Activated CD4-positive, alpha-beta T cell treated with anti-CD3 and anti-CD28 coated beads, Interleukin-2, amount 50 U/mL, for 48 hours (primary cell): ENCODE measurements around the gene GAB4.

Experiments
- DNase-seq, 2 experiments: peaks; one replicate each; pipeline ENCODE4 v3.0.0-alpha.2; 2020

Gene GAB4

DNA sequence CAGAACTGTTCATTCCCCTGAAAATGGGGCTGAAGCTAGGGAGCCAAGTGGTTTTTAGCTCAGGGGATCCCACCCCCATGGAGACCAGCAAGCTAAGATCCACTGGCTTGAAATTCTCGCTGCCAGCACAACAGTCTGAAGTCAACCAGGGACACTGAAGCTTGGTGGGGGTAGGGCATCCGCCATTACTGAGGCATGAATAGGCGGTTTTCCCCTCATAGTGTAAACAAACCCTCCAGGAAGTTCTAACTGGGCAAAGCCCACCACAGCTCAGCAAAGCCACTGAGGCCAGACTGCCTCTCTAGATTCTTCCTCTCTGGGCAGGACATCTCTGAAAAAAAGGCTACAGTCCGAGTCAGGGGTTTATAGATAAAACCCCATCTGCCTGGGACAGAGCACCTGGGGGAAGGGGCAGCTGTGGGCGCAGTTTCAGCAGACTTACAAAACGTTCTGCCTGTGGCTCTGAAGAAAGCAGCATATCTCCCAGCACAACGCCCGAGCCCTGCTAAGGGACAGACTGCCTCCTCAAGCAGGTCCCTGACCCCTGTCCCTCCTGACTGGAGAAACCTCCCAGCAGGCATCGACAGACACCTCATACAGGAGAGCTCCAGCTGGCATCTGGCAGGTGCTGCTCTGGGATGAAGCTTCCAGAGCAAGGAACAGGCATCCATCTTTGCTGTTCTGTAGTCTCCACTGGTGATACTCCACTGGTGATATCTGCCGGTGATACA, 32.7 kb downstream of the GAB4 start:
- no peak for DNase-seq

DNA sequence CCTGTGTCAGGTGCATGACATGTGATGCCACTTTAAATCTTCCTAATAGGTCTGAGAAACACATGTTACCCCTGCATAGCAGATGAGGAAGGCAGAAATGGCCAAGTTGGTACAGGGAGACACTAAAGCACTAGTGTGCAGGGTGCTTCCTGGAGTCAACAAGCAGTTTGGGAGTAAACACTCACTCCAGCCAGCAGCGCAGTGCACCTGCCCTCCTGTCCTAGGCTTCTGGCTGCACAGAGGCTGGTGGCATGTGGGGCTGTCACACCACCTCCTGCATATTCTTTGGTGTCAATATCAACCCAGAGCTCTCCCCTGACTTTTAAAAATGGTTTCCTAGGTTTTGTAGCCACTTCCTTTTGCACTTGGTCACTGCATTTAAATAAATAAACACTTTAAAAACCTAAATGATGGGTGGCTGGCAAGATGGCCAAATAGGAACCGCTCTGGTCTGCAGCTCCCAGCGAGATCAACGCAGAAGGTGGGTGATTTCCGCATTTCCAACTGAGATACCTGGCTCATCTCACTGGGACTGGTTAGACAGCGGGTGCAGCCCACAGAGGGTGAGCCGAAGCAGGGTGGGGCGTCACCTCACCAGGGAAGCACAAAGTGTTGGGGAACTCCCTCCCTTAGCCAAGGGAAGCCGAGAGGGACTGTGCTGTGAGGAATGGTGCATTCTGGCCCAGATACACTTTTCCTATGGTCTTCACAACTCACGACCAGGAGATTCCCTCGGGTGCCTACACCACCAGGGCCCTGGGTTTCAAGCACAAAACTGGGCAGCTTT, 33.5 kb downstream of the GAB4 start:
- DNase-seq, result no peak

DNA sequence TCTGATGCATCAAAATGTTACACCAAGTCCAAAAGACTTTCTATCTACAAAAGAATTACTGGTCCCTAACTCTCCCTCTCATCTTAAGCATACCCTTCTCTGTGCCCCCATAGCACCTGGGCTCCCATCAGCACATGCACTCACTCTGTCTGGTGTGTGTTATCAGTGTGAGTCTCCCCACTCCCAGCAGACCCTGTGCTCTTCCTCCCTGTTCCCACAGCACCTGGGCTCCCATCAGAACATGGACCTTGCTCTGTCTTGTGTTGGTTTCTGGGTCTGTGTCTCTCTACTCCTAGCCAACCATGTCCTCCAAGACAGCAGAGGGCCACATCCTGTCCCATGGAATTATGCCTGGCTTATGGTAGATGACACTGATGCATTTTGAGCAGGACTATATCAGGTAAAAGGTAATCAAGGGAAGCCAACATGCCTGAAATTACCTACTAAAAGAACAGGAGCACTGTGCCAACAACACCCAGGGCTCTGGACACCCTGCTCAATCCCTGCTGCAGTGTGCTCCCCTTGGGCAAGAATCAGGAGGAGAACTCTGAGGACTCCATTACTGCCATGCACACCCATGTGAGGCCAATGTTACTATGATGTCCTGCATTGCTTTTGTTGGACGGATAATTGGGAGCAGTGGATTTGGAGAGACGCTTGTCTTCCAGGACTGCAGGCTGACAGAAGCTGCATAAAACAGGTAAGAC, 34.3 kb downstream of the GAB4 start:
- DNase-seq, result no peak

DNA sequence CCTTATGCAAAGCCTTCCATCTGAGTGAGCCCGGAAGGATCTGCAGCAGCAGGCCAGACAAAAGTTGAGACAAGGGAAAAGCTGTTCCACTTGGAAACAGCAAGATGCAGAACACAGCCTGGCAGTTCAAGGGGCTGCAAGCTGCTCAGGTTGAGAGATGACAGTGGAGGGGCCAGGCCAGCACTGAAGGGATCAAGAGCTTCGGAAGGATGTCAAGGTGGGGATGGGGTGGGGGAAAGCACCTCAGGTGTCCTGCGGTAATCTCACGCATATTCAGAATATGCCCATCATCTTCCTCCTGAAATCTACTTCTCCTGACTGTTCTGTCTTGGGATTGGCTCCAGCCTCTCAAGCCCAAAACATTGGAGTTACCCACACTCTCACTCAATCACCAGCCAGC, 35.7 kb downstream of the GAB4 start:
- DNase-seq, result no peak

DNA sequence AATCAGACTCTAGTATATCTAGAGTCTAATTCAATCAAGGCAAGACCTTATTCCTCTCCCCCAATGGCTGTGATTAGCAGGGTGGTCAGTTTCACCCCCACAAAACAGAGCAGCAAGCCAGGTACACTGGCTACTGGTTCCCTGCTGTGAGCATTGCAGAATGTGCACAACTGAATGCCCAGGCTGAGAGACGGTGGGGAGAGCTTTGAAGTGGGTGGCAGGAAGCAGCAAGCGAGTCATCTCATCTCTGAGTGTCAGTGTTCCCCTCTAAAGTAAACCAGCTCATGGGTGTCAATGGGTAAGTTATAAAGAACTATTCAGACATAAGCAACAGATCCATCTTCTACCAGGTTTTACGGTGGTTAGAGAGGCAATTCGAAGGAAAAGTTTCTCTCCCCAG, 37.6 kb downstream of the GAB4 start:
- no peak for DNase-seq

DNA sequence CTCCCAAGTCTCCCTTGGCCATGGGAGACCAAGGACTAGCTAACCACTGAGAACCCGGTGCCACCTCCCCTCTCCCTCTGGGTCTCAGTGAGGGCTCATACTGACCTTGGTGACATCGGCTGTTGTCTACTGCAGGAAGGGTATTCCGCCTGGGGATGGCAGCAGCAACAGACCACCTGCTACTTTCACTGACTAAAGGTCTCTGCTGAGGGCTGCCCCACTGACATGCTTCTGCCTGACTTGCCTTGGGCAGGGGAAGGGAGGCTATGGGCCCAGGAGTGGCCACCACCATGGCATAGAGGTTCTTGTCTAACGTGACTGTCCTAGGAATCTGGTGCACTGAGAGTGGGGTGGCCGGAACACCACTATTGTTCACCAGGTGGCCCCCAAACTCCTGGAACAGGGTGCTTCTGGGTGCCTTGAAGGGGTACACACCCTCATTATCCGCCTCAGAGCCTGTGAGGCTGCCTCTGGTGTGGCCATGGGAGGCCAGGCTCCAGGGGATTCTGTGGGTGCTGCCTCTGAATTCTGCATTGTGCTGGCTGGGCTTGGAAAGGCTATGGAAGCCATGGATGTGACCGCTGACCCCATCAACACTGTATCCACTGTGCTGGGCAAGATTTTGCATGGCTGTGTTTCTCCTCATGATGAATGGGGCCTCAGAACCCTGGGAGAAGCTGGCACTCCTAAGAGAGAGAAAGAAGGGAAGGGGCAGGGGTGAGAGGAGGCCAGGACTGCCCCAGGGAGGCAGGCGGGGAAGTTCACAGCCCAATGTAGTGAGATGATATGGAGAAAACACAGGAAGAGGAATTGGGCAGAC, 38.3 kb downstream of the GAB4 start:
- no peak for DNase-seq

DNA sequence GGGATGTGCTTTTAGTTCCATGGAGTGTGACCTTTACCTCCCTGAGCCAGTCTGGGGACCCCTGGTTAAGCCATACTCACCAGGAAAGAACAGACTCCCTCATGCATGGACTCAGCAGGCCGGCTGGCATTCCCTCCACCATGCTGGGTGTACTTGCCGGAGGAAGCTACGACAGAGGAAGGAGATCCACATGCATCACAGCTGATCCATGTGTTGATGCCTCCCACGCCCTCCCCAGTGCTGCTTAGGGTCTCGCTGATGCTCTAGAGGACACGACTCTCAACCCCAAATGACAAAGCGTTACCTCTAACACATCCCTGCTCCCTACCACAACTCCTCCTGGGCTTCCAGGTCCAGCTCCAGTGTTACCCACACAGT, 39.8 kb downstream of the GAB4 start:
- no peak for DNase-seq

DNA sequence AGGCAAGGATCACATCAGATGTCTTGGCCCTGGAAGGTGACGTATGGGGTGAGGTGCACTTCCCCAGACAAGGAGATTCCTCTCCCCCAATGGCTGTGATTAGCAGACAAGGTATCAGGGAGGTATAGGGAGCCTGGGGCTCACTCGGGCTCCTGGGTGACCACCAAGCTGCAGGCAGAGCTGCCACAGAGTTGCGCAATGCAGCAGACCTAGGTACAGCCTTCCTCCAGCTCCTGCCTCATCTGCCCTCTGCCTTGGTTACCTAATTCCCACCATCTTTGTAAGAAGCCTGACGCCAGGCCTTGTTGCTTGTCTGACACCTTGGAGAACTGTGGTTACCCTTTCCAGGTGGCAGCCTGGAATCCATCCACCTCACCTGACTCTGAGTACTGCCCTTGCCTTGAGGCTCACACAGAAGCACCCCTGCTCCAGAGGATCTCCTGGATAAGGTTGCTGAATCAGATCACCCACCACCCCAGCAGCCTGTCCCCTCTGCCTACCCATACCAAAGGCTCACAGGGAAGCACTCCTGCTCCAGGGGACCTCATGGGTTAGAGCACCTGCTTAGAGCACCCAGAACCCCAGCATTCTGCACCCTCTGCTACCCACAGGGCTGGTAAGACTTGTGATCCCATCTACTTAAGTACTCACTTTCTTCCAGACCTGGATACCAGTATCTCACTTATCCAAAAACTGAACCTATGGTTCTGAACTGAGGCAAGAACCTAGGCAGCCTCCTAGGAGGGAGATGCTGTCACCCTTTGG, 40.4 kb downstream of the GAB4 start:
- no peak for DNase-seq

DNA sequence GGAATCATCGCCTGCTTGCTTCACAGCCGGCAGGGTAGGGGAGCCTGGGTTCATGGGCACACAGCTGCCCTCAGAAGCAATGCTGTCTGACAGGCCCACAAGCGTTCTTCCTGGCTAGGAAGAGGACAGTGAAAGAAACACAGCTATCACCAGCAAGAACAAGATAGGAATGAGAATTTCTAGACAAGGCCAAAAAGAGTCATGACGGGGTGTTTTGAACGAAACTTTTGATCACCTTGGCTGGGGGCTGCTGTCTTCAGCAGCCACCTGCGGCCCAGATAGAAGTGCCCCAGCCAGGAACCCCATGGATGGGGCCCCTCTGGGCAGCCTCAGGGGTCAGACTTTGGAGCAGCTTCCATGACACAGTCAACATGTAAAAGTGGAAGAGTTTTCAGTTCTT, 41.8 kb downstream of the GAB4 start:
- DNase-seq, result no peak

DNA sequence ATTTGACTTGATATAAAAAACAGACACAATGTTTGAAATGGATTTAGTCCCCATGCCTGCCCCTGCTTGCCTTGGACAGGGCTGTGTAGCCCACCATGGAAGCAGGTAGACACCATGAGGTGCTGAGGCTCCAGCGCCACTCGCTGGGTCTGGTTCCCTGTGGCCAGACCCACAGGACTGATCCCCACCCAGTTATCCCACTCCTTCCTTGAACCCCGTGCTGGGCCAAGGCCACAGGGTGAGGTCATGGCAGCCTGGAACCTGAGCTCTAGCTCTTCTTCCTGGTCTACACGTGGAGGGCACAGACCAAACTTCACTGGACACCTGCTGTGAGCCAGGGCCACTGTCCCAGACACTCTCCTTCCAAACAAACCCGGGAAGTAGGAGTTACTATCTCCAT, 42.5 kb downstream of the GAB4 start:
- DNase-seq, result no peak

DNA sequence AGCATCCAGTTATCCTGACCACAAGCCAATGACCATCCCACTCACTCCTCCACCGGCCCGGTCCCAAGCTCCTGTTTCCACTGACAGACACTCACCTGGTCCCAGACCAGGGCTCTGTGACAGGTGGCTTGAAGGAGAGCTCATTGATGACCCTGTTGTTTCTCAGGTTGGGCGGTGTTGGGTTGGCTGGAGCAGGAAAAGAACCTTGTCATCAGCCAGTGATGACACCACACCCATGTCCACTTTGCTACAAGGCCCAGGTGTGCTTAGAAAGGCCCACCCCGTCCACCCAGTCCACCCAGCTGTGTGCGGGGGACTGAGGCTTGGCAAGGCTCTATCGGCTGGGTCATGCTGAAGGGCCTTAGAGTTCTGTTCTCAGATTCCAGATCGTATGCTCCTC, 42.9 kb downstream of the GAB4 start:
- DNase-seq, result no peak

DNA sequence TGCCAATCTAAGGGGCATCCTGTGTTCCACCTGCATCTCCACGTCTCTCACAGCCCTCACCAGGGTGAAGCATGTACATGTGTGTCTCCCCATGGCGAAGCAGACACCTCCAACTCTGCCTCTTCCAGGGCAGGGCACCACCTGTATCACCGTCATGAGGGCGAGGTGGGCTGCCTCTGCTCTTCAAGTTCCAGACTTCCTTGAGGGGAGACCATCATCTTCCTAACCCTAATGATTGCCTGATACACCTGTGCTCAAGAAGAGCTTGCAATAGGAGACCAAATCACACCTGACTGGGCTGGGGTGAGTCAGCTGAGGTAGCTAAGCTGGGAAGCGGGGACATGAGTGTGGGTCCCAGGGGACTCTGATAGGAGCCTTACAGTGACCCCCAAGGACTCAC, 43.7 kb downstream of the GAB4 start:
- no peak for DNase-seq

DNA sequence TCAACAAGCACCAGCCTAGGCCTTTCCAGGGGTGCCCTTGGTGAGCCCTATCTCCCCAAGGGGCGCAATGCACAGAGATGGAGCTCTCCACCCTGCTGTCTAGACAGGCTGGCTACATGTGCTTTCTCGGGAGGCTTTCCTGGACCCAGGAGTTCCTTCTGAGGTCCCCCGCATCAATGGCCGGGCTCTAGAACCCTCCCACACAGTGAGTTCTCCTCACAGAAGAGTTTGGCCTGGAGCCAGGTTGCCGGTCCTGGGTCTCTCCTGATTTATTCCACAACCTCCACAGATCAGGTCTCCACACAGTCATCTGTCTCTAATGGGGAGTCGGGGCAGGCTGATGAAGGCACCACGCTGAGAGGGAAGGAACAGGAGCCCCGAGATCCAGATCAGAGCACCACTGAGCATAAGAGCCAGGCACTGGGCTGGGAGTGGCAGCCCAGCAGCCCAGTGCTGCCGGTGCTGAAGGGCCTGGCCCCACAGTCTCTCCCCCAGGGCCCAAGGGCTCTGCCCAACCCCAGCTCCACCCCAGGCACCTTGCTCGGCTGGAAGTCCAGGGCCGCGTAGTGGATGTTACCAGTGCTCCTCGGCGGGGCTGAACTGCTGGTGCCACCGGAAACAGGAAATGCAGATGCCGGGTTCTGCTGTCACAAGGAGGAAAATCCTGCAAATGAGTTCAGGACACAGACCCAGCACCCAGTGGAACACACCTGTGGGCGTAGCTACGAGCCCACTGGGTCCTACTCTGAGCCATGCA, 44.7 kb downstream of the GAB4 start:
- no peak for DNase-seq

DNA sequence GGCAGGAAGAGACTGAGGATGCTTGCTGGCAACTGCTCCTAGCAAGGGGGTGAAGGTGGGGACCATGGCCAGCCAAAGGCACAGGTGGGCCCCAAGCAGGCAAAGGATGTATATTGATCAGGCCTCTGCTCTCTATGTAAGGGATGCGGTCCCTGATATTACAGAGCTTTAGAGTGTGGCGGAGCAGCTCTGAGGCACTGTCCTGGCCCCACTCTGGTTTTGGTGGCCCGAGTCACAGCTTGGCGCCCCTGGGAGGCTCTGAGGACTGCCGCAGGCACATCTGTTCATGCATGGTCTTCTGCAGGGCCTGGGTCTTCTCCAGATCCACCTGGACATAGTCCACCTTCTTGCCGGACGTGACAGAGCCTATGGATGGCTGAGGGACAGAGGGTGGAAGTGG, 45.5 kb downstream of the GAB4 start:
- no peak for DNase-seq

DNA sequence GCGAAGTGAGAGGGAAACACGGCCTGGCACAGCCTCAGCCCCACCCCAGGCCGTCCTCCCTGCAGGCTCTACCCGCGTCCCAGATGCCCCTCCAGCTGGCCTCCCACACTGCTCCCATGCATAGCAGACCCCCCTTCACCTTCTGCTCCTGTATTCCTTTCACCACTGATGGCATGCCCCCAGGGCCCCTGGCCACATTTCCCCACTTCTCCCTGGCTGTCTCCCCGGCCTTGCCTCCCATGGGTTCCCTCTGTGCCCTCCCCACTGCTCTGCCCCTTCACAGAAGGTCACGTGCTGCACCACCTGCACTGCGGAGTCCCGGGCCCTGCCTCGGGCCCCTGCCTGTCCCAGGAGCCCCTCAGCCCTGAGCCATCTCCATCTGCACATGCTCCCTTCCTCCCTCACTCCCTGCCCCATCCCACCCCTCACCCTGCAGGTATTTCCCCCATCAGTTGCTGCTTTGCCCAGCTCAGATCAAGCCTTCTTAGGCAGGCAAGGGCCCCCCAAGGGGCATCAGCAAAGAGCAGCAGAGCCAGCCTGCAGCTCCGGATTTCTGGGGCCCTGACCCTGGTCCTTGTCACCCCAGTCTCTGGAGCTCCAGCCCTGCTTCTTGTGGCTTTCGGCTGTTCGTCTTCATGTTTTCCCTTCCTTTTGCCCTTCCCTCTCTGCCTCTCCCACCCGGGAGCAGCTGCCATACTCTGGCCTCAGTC, 46.4 kb downstream of the GAB4 start:
- no peak for DNase-seq

DNA sequence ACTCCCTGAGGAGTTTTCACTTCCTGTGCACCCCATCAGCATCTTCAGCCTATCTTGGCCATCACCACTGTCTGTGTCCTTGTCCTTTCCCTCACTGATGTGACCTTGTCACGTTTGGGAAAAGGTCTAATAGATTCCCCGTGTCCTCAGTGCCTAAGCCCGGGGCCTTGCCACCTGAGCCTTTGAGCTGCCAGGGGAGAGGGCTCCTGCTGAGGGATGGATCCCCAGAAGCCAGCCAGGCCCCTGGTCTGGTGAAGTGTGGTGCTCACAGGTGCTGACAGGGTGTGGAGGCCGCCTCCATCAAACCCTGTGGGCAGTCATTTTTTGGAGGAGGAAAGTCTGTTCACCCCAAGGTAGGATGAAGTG, 47.2 kb downstream of the GAB4 start:
- no peak for DNase-seq

DNA sequence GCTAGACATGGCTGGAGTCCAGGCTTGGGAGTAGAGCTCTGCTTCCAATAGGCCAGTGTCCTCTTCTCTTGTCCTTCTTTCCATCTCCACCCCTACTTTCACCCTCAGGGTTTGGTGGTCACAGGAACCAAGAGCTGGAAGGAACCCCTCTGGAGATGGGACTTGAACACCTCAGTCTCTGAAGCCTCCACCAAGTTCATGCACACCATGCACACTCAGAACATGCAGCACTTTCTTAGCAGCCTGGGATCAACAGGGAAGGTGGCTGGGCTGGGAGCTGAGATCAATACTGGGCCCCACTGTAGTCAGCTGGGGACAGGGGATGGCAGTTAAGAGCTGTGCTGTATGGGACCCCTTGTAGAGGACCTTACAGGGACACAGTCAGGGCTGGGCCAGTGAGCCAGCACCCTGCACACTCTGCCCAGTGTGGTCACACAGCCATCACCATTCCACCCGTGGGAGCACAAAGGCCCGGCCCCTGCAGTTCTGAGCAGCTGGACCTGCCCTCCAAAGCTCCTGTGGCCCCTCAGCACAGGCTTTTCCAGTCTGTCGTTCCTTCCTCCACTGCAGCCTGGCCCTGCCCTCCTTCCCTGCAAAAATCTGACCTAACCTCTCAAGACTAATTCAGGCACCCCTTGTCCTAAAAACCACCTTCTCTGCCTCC, 47.7 kb downstream of the GAB4 start:
- DNase-seq, result no peak

DNA sequence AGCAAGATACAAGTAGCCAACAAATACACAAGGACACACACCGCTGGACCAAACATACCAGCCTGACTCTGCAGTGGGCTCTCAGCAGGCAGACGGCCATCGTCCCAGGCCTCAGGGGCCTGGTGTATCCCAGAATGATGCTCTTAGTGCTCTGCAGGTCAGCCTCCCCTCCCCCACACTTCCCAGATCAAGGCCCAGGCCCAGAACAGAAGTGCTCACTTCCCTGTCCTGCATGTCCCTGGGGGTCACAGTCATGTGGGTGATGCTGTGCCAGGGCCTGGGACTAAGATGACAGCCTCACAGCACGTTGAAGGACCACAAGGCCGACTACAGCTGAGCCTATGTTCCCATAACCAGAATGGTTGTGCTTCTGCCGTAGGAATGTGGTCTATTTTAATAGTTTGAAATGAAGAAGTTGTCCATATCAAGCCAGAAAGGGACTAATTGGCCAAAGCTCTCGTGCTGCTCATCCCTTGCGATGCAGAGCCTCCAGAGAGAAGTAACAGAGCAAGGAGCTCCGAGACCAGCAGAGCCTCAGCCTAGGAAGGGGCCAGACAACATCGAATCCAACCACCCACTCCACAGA, 48.6 kb downstream of the GAB4 start:
- no peak for DNase-seq

DNA sequence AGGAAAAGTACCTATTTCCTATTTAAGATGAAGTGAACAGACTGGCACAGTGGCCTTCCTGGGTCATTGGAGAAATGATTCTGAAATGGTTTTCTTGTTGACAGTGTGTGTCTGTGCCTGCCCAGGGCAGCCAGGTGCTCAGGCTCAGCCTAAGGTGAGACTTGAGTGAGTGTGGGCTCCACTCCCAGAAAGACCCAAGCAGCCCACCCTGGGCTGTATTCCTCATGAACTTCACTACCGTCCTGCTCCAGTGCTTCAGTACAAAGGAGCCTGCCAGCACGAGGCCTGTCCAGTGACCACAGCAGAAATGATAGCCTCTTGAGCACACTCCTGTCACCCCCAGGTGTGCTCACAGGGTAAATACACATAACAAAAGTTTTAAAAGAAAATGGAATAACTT, 49.5 kb downstream of the GAB4 start:
- no peak for DNase-seq

DNA sequence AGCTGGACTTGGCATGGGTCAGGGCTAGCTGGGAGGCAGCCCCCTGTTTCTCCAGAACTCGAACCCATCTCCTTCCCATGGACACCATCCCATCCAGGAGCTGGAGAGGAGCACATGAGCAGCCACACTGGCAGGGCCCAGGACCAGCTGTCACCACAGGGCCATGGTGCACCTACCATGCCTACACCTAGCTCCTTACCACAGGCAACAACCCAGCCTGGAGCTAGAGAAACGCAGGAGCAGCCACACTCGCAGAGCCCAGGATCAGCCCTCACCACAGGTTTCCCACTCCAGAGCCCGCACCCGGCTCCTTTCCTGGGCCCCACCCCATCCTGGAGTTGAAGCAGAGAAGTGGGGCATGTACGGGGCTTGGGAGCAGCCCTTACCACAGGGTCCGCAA, 50.2 kb downstream of the GAB4 start:
- DNase-seq, result no peak
